Measurements from ENCODE around the gene FGF14. TPM values are rescaled to one million over a fixed set of nuclear protein-coding genes. Genes with fewer than 3 reads are reported as not detected.

The FGF14 gene
- total and polyA plus RNA-seq, 2 experiments from 2014 or later: 0.73 TPM; not detected in 1

DNA sequence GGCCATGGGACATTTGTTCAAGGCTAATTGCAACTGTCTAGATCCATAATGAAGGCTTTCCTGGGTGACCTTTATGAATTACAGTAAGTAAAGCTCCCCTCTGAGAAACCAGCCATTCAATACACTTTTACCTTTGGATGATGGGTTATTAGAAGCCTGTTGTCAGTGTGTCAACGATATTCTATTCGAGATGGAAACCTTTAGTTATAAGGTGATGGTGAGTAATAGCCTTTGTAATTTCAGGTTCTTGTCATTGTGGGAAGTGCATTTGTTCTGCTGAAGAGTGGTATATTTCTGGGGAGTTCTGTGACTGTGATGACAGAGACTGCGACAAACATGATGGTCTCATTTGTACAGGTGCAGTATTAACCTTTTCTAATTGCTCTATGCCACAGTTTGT, 687.7 kb downstream of the FGF14 start:
- Histone ChIP-seq H3K4me3 (no peak overlapping the region), H3K36me3 (replicated peaks; ENCODE audit: insufficient read depth, low read depth) (no peaks in the 10 kb centered on the region), H3K27ac (no peak overlapping the region), H4K20me1 (ENCODE audit: insufficient read depth, poor library complexity, severe bottlenecking) (no peaks in the 10 kb centered on the region), H3K27me3 (no peaks in the 10 kb centered on the region), H3K9me3 (ENCODE audit: low read depth) (no peaks in the 10 kb centered on the region), H3K4me2 (no peak overlapping the region), H3K9me2 (replicated peaks; ENCODE audit: insufficient read depth) (no peaks in the 10 kb centered on the region), H3K79me2 (no peaks in the 10 kb centered on the region), H2AFZ (no peak overlapping the region), H3K4me1 (ENCODE audit: insufficient read depth) (no peaks in the 10 kb centered on the region)
- WGBS (ENCODE audit: low lambda C conversion rate, missing lambda C conversion rate): 91% methylated on average over 3 of the region's 3 CpGs
- TF ChIP-seq CTCF (IDR thresholded peaks at IDR 0.05; ENCODE audit: poor library complexity) (no peak), EZH2 (IDR thresholded peaks at IDR 0.05; ENCODE audit: borderline replicate concordance) (no peak), EZH2phosphoT487 (IDR thresholded peaks at IDR 0.05; ENCODE audit: low read depth, severe bottlenecking, unreplicated experiment) (no peak)
- no peak for DNase-seq (ENCODE audit: low spot score)

GRCh38 chr13:101712026-101712348, 689.9 kb downstream of the FGF14 start:
- TF ChIP-seq EZH2 (IDR thresholded peaks at IDR 0.05; ENCODE audit: borderline replicate concordance): no peak
- no peak for TF ChIP-seq CTCF (IDR thresholded peaks at IDR 0.05; ENCODE audit: poor library complexity)
- no peak for TF ChIP-seq EZH2phosphoT487 (IDR thresholded peaks at IDR 0.05; ENCODE audit: low read depth, severe bottlenecking, unreplicated experiment)
- H3K36me3 ChIP-seq (replicated peaks; ENCODE audit: insufficient read depth, low read depth): no peaks in the 10 kb centered on the region
- no peaks in the 10 kb centered on the region for H3K27me3 ChIP-seq
- H3K4me2 ChIP-seq: no peak overlapping the region
- no peaks in the 10 kb centered on the region for H3K9me2 ChIP-seq (replicated peaks; ENCODE audit: insufficient read depth)
- 86% methylated on average over 2 of the region's 2 CpGs for WGBS (ENCODE audit: low lambda C conversion rate, missing lambda C conversion rate)
- no peak overlapping the region for H3K27ac ChIP-seq
- no peak overlapping the region for H2AFZ ChIP-seq
- no peaks in the 10 kb centered on the region for H3K4me1 ChIP-seq (ENCODE audit: insufficient read depth)
- no peak for DNase-seq (ENCODE audit: low spot score)
- no peak overlapping the region for H3K4me3 ChIP-seq
- H3K9me3 ChIP-seq (ENCODE audit: low read depth): no peaks in the 10 kb centered on the region
- H4K20me1 ChIP-seq (ENCODE audit: insufficient read depth, poor library complexity, severe bottlenecking): no peaks in the 10 kb centered on the region
- H3K79me2 ChIP-seq: no peaks in the 10 kb centered on the region

GRCh38 chr13:101711307-101712025, 690.4 kb downstream of the FGF14 start:
- no peaks in the 10 kb centered on the region for H3K36me3 ChIP-seq (replicated peaks; ENCODE audit: insufficient read depth, low read depth)
- no peak overlapping the region for H2AFZ ChIP-seq
- H4K20me1 ChIP-seq (ENCODE audit: insufficient read depth, poor library complexity, severe bottlenecking): no peaks in the 10 kb centered on the region
- no peak overlapping the region for H3K27ac ChIP-seq
- H3K27me3 ChIP-seq: no peaks in the 10 kb centered on the region
- no peaks in the 10 kb centered on the region for H3K9me2 ChIP-seq (replicated peaks; ENCODE audit: insufficient read depth)
- no peaks in the 10 kb centered on the region for H3K4me1 ChIP-seq (ENCODE audit: insufficient read depth)
- TF ChIP-seq EZH2 (IDR thresholded peaks at IDR 0.05; ENCODE audit: borderline replicate concordance): no peak
- no peak for TF ChIP-seq EZH2phosphoT487 (IDR thresholded peaks at IDR 0.05; ENCODE audit: low read depth, severe bottlenecking, unreplicated experiment)
- no peak for TF ChIP-seq CTCF (IDR thresholded peaks at IDR 0.05; ENCODE audit: poor library complexity)
- no peak for DNase-seq (ENCODE audit: low spot score)
- WGBS (ENCODE audit: low lambda C conversion rate, missing lambda C conversion rate): 96% methylated on average over 2 of the region's 2 CpGs
- no peak overlapping the region for H3K4me3 ChIP-seq
- H3K9me3 ChIP-seq (ENCODE audit: low read depth): no peaks in the 10 kb centered on the region
- H3K4me2 ChIP-seq: no peak overlapping the region
- H3K79me2 ChIP-seq: no peaks in the 10 kb centered on the region
